ENCODE measurements around the gene MAN2C1.
A peak's percentile ranks its signal among the peaks of the same experiment; 100 is the strongest.
"Not testable (repeated sequence)": the region's sequence is repeated elsewhere in the genome, so short reads cannot be mapped to it uniquely, and the experiment has no call there.

MAN2C1 gene

GRCh38 chr15:75348034-75348561 is 20.3 kb downstream of the MAN2C1 start:
- ChIA-PET POLR2A (ENCODE audit: low non-redundant PET) (interaction anchor here (0.6 to 1.6 kb wide), 2 partner anchors 13 to 1776 kb away, joined by 4 to 6 read pairs; partner anchors contain the start of gene COMMD4), CTCF (interaction anchor here (1.7 kb wide), 1 partner anchor 20 kb away, joined by 5 read pairs; no protein-coding TSS in a partner anchor)
- TF ChIP-seq CTCF (conservative IDR thresholded peaks at IDR 0.05; ENCODE audit: low read depth), result no peak
- peak overlapping the region; percentile 49 for H3K27ac ChIP-seq
- no peak for DNase-seq (ENCODE audit: low spot score)

GRCh38 chr15:75347222-75348033 is 21.0 kb downstream of the MAN2C1 start:
- no peak for TF ChIP-seq CTCF (conservative IDR thresholded peaks at IDR 0.05; ENCODE audit: low read depth)
- POLR2A ChIA-PET (ENCODE audit: low non-redundant PET), result interaction anchor here (0.6 kb wide), 1 partner anchor 1777 kb away, joined by 6 read pairs; no protein-coding TSS in a partner anchor
- CTCF ChIA-PET, result no interaction called here
- H3K27ac ChIP-seq, result peak overlapping the region; percentile 49
- peak; percentile 41 for DNase-seq (ENCODE audit: low spot score)

GRCh38 chr15:75346796-75347221 is 21.6 kb downstream of the MAN2C1 start, which contains the start of gene NEIL1:
Gene NEIL1 (plus strand): TSS chr15:75347039. CDS start chr15:75348906, 1,867 bp downstream.
- no peak for DNase-seq (ENCODE audit: low spot score)
- ChIA-PET POLR2A (ENCODE audit: low non-redundant PET) (no interaction called here), CTCF (no interaction called here)
- TF ChIP-seq CTCF (conservative IDR thresholded peaks at IDR 0.05; ENCODE audit: low read depth), result no peak
- H3K27ac ChIP-seq, result peak within 1 kb of the TSS; percentile 49

- H3K27ac ChIP-seq; POLR2A ChIA-PET (ENCODE audit: low non-redundant PET); CTCF ChIA-PET; DNase-seq (ENCODE audit: low spot score): not testable (repeated sequence)
These were observed 24.5 kb downstream of the MAN2C1 start for GRCh38 chr15:75343953-75344352.

GRCh38 chr15:75342221-75342620 is 26.2 kb downstream of the MAN2C1 start:
- no peak for TF ChIP-seq CTCF (conservative IDR thresholded peaks at IDR 0.05; ENCODE audit: low read depth)
- DNase-seq (ENCODE audit: low spot score), result no peak
- H3K27ac ChIP-seq, result no peak overlapping the region
- ChIA-PET CTCF (no interaction called here), POLR2A (ENCODE audit: low non-redundant PET) (no interaction called here)

GRCh38 chr15:75339531-75340240 is 28.7 kb downstream of the MAN2C1 start:
- TF ChIP-seq CTCF (conservative IDR thresholded peaks at IDR 0.05; ENCODE audit: low read depth), result no peak
- CTCF ChIA-PET, result interaction anchor here (0.6 kb wide), 1 partner anchor 138 kb away, joined by 4 read pairs; the partner anchor contains the start of gene C15orf39
- H3K27ac ChIP-seq, result peak overlapping the region; percentile 6; the same call in 1 of the 2 replicates
- POLR2A ChIA-PET (ENCODE audit: low non-redundant PET), result no interaction called here
- DNase-seq (ENCODE audit: low spot score), result no peak

Measured in RWPE1 (cell line).